ENCODE measurements around the gene METTL25B.

METTL25B gene

GRCh38 chr1:156700736-156701531 lies 27.3 kb upstream of the METTL25B start:
- DNase-seq (ENCODE audit: low spot score), result no peak

- no peak for DNase-seq (ENCODE audit: low spot score)
Measured at GRCh38 chr1:156703336-156703735, 24.9 kb upstream of the METTL25B start.

- no peak for DNase-seq (ENCODE audit: low spot score)
Measured at GRCh38 chr1:156703741-156704140, 24.5 kb upstream of the METTL25B start.

GRCh38 chr1:156704166-156704711 lies 24.0 kb upstream of the METTL25B start:
- DNase-seq (ENCODE audit: low spot score), result no peak

GRCh38 chr1:156704930-156705320 lies 23.3 kb upstream of the METTL25B start:
- DNase-seq (ENCODE audit: low spot score), result peak; percentile 78

- DNase-seq (ENCODE audit: low spot score), result peak; percentile 42
Measured at GRCh38 chr1:156705321-156705917, 22.9 kb upstream of the METTL25B start, which contains the start of gene CRABP2. CRABP2 (minus strand) TSS chr1:156705583; CDS start chr1:156705446, 137 bp downstream.

GRCh38 chr1:156705918-156706656 lies 22.2 kb upstream of the METTL25B start:
- peak; percentile 82 for DNase-seq (ENCODE audit: low spot score)

- DNase-seq (ENCODE audit: low spot score), result peak; percentile 78
Measured at GRCh38 chr1:156706657-156707416, 21.4 kb upstream of the METTL25B start.

GRCh38 chr1:156707417-156708217 lies 20.7 kb upstream of the METTL25B start:
- peak; percentile 75 for DNase-seq (ENCODE audit: low spot score)

GRCh38 chr1:156708218-156708661 lies 20.0 kb upstream of the METTL25B start:
- DNase-seq (ENCODE audit: low spot score), result peak; percentile 34

GRCh38 chr1:156709031-156709430 lies 19.2 kb upstream of the METTL25B start:
- DNase-seq (ENCODE audit: low spot score), result no peak

- DNase-seq (ENCODE audit: low spot score), result peak; percentile 93
Measured at GRCh38 chr1:156709757-156710489, 18.3 kb upstream of the METTL25B start.

- DNase-seq (ENCODE audit: low spot score), result no peak
Measured at GRCh38 chr1:156711011-156711817, 17.1 kb upstream of the METTL25B start.

GRCh38 chr1:156712626-156713025 lies 15.6 kb upstream of the METTL25B start:
- DNase-seq (ENCODE audit: low spot score), result no peak

GRCh38 chr1:156714830-156715229 lies 13.4 kb upstream of the METTL25B start:
- no peak for DNase-seq (ENCODE audit: low spot score)

GRCh38 chr1:156717351-156717750 lies 10.9 kb upstream of the METTL25B start:
- no peak for DNase-seq (ENCODE audit: low spot score)

- DNase-seq (ENCODE audit: low spot score), result no peak
Measured at GRCh38 chr1:156721131-156721530, 7.1 kb upstream of the METTL25B start.

GRCh38 chr1:156721535-156721934 lies 6.7 kb upstream of the METTL25B start:
- no peak for DNase-seq (ENCODE audit: low spot score)

- peak; percentile 86 for DNase-seq (ENCODE audit: low spot score)
Measured at GRCh38 chr1:156725683-156726280, 2.5 kb upstream of the METTL25B start.

Measured in AG20443 (cell line).